ENCODE measurements around the gene ERG28. TPM values are rescaled to one million over a fixed set of nuclear protein-coding genes. Genes with fewer than 3 reads are reported as not detected.

Gene ERG28
- total RNA-seq, 1 experiment from 2014 or later: 36.1 TPM

DNA sequence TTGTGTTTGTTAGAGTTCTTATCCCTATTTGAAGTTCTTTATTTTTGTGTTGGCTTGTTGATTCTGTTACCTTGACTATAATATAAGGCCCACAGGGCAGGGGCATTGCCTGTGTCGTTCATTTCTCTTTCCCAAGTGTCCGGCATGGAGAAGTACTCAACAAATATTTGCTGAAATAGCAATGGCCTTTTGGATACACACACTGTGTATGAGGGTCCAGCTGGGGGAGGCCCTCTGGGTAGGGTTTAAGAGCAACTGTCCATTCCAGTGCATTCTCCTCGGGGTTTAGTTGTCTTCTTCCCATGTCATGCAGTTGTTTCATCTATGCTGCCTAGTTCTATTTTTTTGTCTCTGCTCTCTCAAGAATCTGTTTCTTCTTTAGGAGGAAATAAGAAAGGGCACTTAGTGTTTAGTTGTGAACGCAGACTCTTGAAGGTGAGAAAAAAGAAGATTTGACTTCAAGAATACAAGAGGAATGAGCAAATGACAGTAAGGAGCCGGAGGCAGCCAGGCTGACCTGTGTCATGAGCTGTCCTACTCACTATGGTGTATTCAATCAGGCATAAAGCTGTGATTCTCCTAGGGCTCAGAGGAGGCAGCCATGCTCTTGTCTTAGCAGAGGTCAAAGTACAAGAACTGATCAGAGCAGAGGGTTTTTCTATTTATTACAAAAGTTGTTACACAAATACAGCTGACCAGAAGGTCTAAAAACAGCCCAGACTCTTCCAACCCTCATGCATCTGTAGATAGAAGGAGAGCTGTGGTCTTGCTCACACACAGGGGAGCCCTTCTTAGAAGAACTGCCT is 10.2 kb downstream of the ERG28 start:
- Histone ChIP-seq H3K4me3 (ENCODE audit: low read depth, low read length) (no peak overlapping the region), H3K4me1 (peaks cover 55% of the 10 kb centered on the region), H3K27me3 (replicated peaks; ENCODE audit: control insufficient read depth, insufficient read depth, low read length) (no peaks in the 10 kb centered on the region), H3K36me3 (ENCODE audit: control insufficient read depth, insufficient read depth, low read length) (peaks cover 5% of the 10 kb centered on the region), H3K9me3 (no peaks in the 10 kb centered on the region)
- H3K27ac Mint-ChIP-seq (ENCODE audit: unreplicated experiment): peak overlapping the region; percentile 90
- H3K4me3 Mint-ChIP-seq (ENCODE audit: unreplicated experiment): peak overlapping the region; percentile 30
- H3K4me1 Mint-ChIP-seq (ENCODE audit: low read depth, unreplicated experiment): peaks cover 40% of the 10 kb centered on the region
- H3K27me3 Mint-ChIP-seq (ENCODE audit: insufficient read depth, unreplicated experiment): no peaks in the 10 kb centered on the region
- peaks cover 9% of the 10 kb centered on the region for H3K9me3 Mint-ChIP-seq (ENCODE audit: unreplicated experiment)
- DNase-seq: peak in 1 of 2 experiments; percentile 25
- TF ChIP-seq, protein P1, sequence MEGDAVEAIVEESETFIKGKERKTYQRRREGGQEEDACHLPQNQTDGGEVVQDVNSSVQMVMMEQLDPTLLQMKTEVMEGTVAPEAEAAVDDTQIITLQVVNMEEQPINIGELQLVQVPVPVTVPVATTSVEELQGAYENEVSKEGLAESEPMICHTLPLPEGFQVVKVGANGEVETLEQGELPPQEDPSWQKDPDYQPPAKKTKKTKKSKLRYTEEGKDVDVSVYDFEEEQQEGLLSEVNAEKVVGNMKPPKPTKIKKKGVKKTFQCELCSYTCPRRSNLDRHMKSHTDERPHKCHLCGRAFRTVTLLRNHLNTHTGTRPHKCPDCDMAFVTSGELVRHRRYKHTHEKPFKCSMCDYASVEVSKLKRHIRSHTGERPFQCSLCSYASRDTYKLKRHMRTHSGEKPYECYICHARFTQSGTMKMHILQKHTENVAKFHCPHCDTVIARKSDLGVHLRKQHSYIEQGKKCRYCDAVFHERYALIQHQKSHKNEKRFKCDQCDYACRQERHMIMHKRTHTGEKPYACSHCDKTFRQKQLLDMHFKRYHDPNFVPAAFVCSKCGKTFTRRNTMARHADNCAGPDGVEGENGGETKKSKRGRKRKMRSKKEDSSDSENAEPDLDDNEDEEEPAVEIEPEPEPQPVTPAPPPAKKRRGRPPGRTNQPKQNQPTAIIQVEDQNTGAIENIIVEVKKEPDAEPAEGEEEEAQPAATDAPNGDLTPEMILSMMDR (IDR thresholded peaks at IDR 0.05; ENCODE audit: insufficient read depth in 1 of 2, low read depth in 1 of 2, low read length in 1 of 2, severe bottlenecking in 1 of 2, unreplicated experiment in 1 of 2): no peak
- intact Hi-C loops (cut with micrococcal nuclease; ENCODE audit: unreplicated experiment): no loop called here
- POLR2A ChIA-PET: interaction anchor here (0.5 kb wide), 1 partner anchor 11 kb away, joined by 3 read pairs; the partner anchor contains the start of gene TTLL5
- peaks cover 42% of the 10 kb centered on the region for H3K36me3 Mint-ChIP-seq (ENCODE audit: insufficient read depth, unreplicated experiment)
- no TSS peak for BruUV-seq (replicated peaks)
- CTCF ChIA-PET: interaction anchor here (5.3 kb wide), 1 partner anchor 74 kb away, joined by 106 read pairs; the partner anchor contains the start of gene FLVCR2

DNA sequence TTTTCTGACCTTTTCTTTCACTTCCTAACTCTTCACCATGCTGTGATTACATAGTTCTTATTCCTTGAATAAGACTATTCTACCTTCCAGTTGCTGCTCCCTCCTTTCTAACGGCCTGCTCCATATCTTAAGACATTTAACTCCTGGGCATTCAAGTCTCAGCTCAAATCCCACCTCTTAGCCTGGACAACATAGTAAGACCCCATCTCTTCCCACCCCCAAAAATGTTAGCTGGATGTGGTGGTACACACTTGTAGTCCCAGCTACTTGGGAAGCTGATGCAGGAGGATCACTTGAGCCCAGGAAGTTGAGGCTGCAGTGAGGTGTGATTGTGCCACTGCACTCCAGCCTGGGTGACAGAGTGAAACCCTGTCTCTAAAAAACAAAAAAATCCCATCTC is 10.9 kb downstream of the ERG28 start:
- H3K9me3 Mint-ChIP-seq (ENCODE audit: unreplicated experiment): peaks cover 9% of the 10 kb centered on the region
- Histone ChIP-seq H3K27me3 (replicated peaks; ENCODE audit: control insufficient read depth, insufficient read depth, low read length) (no peaks in the 10 kb centered on the region), H3K4me3 (ENCODE audit: low read depth, low read length) (no peak overlapping the region), H3K4me1 (peaks cover 55% of the 10 kb centered on the region), H3K36me3 (ENCODE audit: control insufficient read depth, insufficient read depth, low read length) (peaks cover 5% of the 10 kb centered on the region; the same call in 1 of the 2 replicates), H3K9me3 (no peaks in the 10 kb centered on the region)
- no peaks in the 10 kb centered on the region for H3K27me3 Mint-ChIP-seq (ENCODE audit: insufficient read depth, unreplicated experiment)
- TF ChIP-seq, protein P1 (IDR thresholded peaks at IDR 0.05; ENCODE audit: insufficient read depth in 1 of 2, low read depth in 1 of 2, low read length in 1 of 2, severe bottlenecking in 1 of 2, unreplicated experiment in 1 of 2): no peak
- peaks cover 40% of the 10 kb centered on the region for H3K4me1 Mint-ChIP-seq (ENCODE audit: low read depth, unreplicated experiment)
- ChIA-PET CTCF (interaction anchor here (3.2 kb wide), 1 partner anchor 71 kb away, joined by 25 read pairs; the partner anchor contains the start of gene FLVCR2), POLR2A (no interaction called here)
- DNase-seq: no peak
- no peak overlapping the region for H3K4me3 Mint-ChIP-seq (ENCODE audit: unreplicated experiment)
- intact Hi-C loops (cut with micrococcal nuclease; ENCODE audit: unreplicated experiment): loop anchor here (2.0 kb wide), 1 partner anchor 15 kb away; no protein-coding TSS in a partner anchor
- no TSS peak for BruUV-seq (replicated peaks)
- H3K36me3 Mint-ChIP-seq (ENCODE audit: insufficient read depth, unreplicated experiment): peaks cover 39% of the 10 kb centered on the region
- H3K27ac Mint-ChIP-seq (ENCODE audit: unreplicated experiment): peak overlapping the region; percentile 90

DNA sequence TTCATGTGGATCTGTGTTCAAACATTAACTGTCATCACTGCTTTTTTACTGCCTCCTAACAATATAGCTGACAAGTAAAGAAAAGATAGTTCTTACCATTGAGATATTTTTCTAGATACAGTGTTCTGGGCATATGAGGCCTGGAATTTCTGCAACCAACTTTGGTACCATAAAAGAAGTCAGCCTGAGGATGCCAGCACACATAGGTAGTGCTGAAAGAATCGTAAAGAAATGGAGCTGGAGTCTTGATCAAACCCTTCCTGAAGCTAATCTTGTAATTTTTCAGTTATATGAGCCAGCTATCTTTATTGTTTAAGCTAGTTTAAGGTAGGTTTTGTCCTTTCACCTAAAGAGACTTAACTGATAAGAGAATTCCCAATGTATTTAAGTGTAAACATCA is 11.3 kb downstream of the ERG28 start:
- H3K4me3 Mint-ChIP-seq (ENCODE audit: unreplicated experiment): no peak overlapping the region
- no TSS peak for BruUV-seq (replicated peaks)
- peaks cover 5% of the 10 kb centered on the region; the same call in 1 of the 2 replicates for H3K36me3 ChIP-seq (ENCODE audit: control insufficient read depth, insufficient read depth, low read length)
- no peak overlapping the region for H3K4me3 ChIP-seq (ENCODE audit: low read depth, low read length)
- H3K4me1 Mint-ChIP-seq (ENCODE audit: low read depth, unreplicated experiment): peaks cover 40% of the 10 kb centered on the region
- peak overlapping the region; percentile 90 for H3K27ac Mint-ChIP-seq (ENCODE audit: unreplicated experiment)
- TF ChIP-seq, protein P1 (IDR thresholded peaks at IDR 0.05; ENCODE audit: insufficient read depth in 1 of 2, low read depth in 1 of 2, low read length in 1 of 2, severe bottlenecking in 1 of 2, unreplicated experiment in 1 of 2): no peak
- peaks cover 55% of the 10 kb centered on the region for H3K4me1 ChIP-seq
- H3K9me3 ChIP-seq: no peaks in the 10 kb centered on the region
- peaks cover 37% of the 10 kb centered on the region for H3K36me3 Mint-ChIP-seq (ENCODE audit: insufficient read depth, unreplicated experiment)
- POLR2A ChIA-PET: interaction anchor here (1.6 kb wide), 1 partner anchor 11 kb away, joined by 7 read pairs; the partner anchor contains the start of genes ERG28 and TTLL5
- intact Hi-C loops (cut with micrococcal nuclease; ENCODE audit: unreplicated experiment): loop anchor here (2.0 kb wide), 1 partner anchor 15 kb away; no protein-coding TSS in a partner anchor
- no peaks in the 10 kb centered on the region for H3K27me3 ChIP-seq (replicated peaks; ENCODE audit: control insufficient read depth, insufficient read depth, low read length)
- H3K27me3 Mint-ChIP-seq (ENCODE audit: insufficient read depth, unreplicated experiment): no peaks in the 10 kb centered on the region
- H3K9me3 Mint-ChIP-seq (ENCODE audit: unreplicated experiment): peaks cover 9% of the 10 kb centered on the region
- CTCF ChIA-PET: interaction anchor here (3.2 kb wide), 1 partner anchor 71 kb away, joined by 25 read pairs; the partner anchor contains the start of gene FLVCR2
- no peak for DNase-seq

Data from Caco-2 (cell line).